ENCODE results near the gene C1orf226.

DNA sequence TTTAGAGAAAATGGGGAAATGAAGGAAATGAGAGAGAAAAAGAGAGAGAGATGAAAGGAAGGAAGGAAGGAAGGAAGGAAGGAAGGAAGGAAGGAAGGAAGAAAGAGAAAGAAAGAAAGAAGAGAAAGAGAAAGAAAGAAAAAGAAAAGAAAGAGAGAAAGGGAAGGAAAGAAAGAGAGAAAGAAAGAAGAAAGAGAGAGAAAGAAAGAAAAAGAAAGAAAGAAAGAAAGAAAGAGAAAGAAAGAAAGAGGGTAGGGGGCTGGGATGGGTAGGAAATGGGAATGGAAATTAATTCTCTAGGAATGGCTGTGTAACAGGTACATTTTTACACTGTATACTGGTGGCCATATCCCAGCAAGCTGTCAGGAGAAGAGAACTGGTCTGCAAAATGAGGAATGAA lies 34.7 kb downstream of the C1orf226 start:
- TF ChIP-seq ZFX (IDR thresholded peaks at IDR 0.05), result no peak
- TF ChIP-seq, protein P1, sequence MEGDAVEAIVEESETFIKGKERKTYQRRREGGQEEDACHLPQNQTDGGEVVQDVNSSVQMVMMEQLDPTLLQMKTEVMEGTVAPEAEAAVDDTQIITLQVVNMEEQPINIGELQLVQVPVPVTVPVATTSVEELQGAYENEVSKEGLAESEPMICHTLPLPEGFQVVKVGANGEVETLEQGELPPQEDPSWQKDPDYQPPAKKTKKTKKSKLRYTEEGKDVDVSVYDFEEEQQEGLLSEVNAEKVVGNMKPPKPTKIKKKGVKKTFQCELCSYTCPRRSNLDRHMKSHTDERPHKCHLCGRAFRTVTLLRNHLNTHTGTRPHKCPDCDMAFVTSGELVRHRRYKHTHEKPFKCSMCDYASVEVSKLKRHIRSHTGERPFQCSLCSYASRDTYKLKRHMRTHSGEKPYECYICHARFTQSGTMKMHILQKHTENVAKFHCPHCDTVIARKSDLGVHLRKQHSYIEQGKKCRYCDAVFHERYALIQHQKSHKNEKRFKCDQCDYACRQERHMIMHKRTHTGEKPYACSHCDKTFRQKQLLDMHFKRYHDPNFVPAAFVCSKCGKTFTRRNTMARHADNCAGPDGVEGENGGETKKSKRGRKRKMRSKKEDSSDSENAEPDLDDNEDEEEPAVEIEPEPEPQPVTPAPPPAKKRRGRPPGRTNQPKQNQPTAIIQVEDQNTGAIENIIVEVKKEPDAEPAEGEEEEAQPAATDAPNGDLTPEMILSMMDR (IDR thresholded peaks at IDR 0.05 in 2 of 3, conservative IDR thresholded peaks at IDR 0.05 in 1 of 3; ENCODE audit: borderline replicate concordance in 1 of 3, insufficient read depth in 1 of 3, low read depth in 2 of 3, low read length in 2 of 3), result no peak
- TF ChIP-seq EZH2 (IDR thresholded peaks at IDR 0.05), result no peak
- TF ChIP-seq, protein P2, sequence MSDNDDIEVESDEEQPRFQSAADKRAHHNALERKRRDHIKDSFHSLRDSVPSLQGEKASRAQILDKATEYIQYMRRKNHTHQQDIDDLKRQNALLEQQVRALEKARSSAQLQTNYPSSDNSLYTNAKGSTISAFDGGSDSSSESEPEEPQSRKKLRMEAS (IDR thresholded peaks at IDR 0.05), result no peak
- TF ChIP-seq SP1 (IDR thresholded peaks at IDR 0.05; ENCODE audit: low read depth), result no peak
- TF ChIP-seq RAD21 (IDR thresholded peaks at IDR 0.05; ENCODE audit: low read depth), result no peak
- no peak for TF ChIP-seq POLR2A (IDR thresholded peaks at IDR 0.05; ENCODE audit: borderline replicate concordance, extremely low read depth, insufficient read depth, insufficient read length)

Data from HCT116 (cell line).